ENCODE measurements around the gene ANKRD10. TPM values are rescaled to one million over a fixed set of nuclear protein-coding genes. Genes with fewer than 3 reads are reported as not detected.
"Not testable (repeated sequence)": the region's sequence is repeated elsewhere in the genome, so short reads cannot be mapped to it uniquely, and the experiment has no call there.

ANKRD10 gene
- total RNA-seq, 4 donors from 2014 or later, result 39.5 to 94.4 (median 56.2) TPM

GRCh38 chr13:110957931-110958330 lies 43.1 kb upstream of the ANKRD10 start:
- Histone ChIP-seq H3K4me1 (peaks cover 8% of the 10 kb centered on the region), H3K27ac (no peak overlapping the region), H3K36me3 (no peaks in the 10 kb centered on the region), H3K9me3 (peaks cover 4% of the 10 kb centered on the region), H3K27me3 (no peaks in the 10 kb centered on the region), H3K4me3 (no peak overlapping the region)
- no peak for TF ChIP-seq CTCF (IDR thresholded peaks at IDR 0.05)
- TF ChIP-seq POLR2AphosphoS5 (IDR thresholded peaks at IDR 0.05), result no peak
- no peak for TF ChIP-seq EP300 (IDR thresholded peaks at IDR 0.05)
- no peak for TF ChIP-seq POLR2A (IDR thresholded peaks at IDR 0.05)
- no peak for DNase-seq (ENCODE audit: low spot score in 2 of 2)
- 91% methylated on average over 6 of the region's 6 CpGs for WGBS

GRCh38 chr13:110957181-110957884 lies 42.5 kb upstream of the ANKRD10 start:
- H3K4me3 ChIP-seq, result no peak overlapping the region
- WGBS, result 75% methylated on average over 10 of the region's 10 CpGs
- peaks cover 8% of the 10 kb centered on the region for H3K4me1 ChIP-seq
- TF ChIP-seq CTCF (IDR thresholded peaks at IDR 0.05) (no peak), POLR2AphosphoS5 (IDR thresholded peaks at IDR 0.05) (no peak), EP300 (IDR thresholded peaks at IDR 0.05) (no peak), POLR2A (IDR thresholded peaks at IDR 0.05) (no peak)
- no peaks in the 10 kb centered on the region for H3K27me3 ChIP-seq
- DNase-seq (ENCODE audit: low spot score in 2 of 2), result no peak
- H3K36me3 ChIP-seq, result no peaks in the 10 kb centered on the region
- H3K9me3 ChIP-seq, result peaks cover 4% of the 10 kb centered on the region
- H3K27ac ChIP-seq, result no peak overlapping the region

GRCh38 chr13:110956216-110956615 lies 41.3 kb upstream of the ANKRD10 start:
- H3K27ac ChIP-seq; DNase-seq (ENCODE audit: low spot score in 2 of 2); H3K36me3 ChIP-seq; H3K4me3 ChIP-seq; H3K4me1 ChIP-seq; H3K9me3 ChIP-seq; H3K27me3 ChIP-seq: not testable (repeated sequence)
- 81% methylated on average over 10 of the region's 12 CpGs for WGBS

GRCh38 chr13:110955608-110956007 lies 40.7 kb upstream of the ANKRD10 start:
- WGBS, result 100% methylated on average over 1 of the region's 7 CpGs
- H3K27ac ChIP-seq, result peak overlapping the region; percentile 74
- not testable (repeated sequence) for H3K9me3 ChIP-seq; H3K36me3 ChIP-seq; DNase-seq (ENCODE audit: low spot score in 2 of 2); H3K27me3 ChIP-seq; H3K4me1 ChIP-seq; H3K4me3 ChIP-seq

GRCh38 chr13:110955072-110955503 lies 40.2 kb upstream of the ANKRD10 start:
- peak overlapping the region; percentile 74 for H3K27ac ChIP-seq
- no CpG with 5 or more reads among the region's 11 CpGs for WGBS
- not testable (repeated sequence) for H3K36me3 ChIP-seq, H3K4me1 ChIP-seq, H3K27me3 ChIP-seq, H3K9me3 ChIP-seq, H3K4me3 ChIP-seq
- DNase-seq (ENCODE audit: low spot score in 2 of 2), result peak in 1 of 2 donors; percentile 93

GRCh38 chr13:110954533-110954920 lies 39.7 kb upstream of the ANKRD10 start:
- H3K27ac ChIP-seq, result peak overlapping the region; percentile 40
- WGBS, result 83% methylated on average over 12 of the region's 15 CpGs
- H3K36me3 ChIP-seq; H3K9me3 ChIP-seq; DNase-seq (ENCODE audit: low spot score in 2 of 2); H3K4me3 ChIP-seq; H3K4me1 ChIP-seq; H3K27me3 ChIP-seq: not testable (repeated sequence)

GRCh38 chr13:110953833-110954532 lies 39.1 kb upstream of the ANKRD10 start:
- 83% methylated on average over 2 of the region's 14 CpGs for WGBS
- no peaks in the 10 kb centered on the region for H3K27me3 ChIP-seq
- TF ChIP-seq CTCF (IDR thresholded peaks at IDR 0.05), result no peak
- TF ChIP-seq POLR2AphosphoS5 (IDR thresholded peaks at IDR 0.05), result no peak
- TF ChIP-seq POLR2A (IDR thresholded peaks at IDR 0.05), result no peak
- TF ChIP-seq EP300 (IDR thresholded peaks at IDR 0.05), result no peak
- H3K36me3 ChIP-seq, result no peaks in the 10 kb centered on the region
- no peak overlapping the region for H3K27ac ChIP-seq
- no peak overlapping the region for H3K4me3 ChIP-seq
- peaks cover 8% of the 10 kb centered on the region for H3K4me1 ChIP-seq
- H3K9me3 ChIP-seq, result no peaks in the 10 kb centered on the region
- no peak for DNase-seq (ENCODE audit: low spot score in 2 of 2)
